GM21423 (cell line): ENCODE results near the gene C1GALT1C1.
"Not testable (repeated sequence)": the region's sequence is repeated elsewhere in the genome, so short reads cannot be mapped to it uniquely, and the experiment has no call there.

Experiments
- ATAC-seq: cut with Tn5 transposase; IDR thresholded peaks from one replicate; pipeline ENCODE4 v1.9.1; 2021; ENCODE audit warnings: mild to moderate bottlenecking, moderate library complexity; ENCODE audit not compliant: unreplicated experiment

C1GALT1C1 gene

GRCh38 chrX:120629667-120630537, at the start of gene C1GALT1C1:
C1GALT1C1 (minus strand) TSS chrX:120630054; CDS start chrX:120627166, 2,888 bp downstream.
- peak; percentile 95 for ATAC-seq

GRCh38 chrX:120677004-120677652, 47.3 kb upstream of the C1GALT1C1 start:
- ATAC-seq = no peak

- no peak for ATAC-seq
Measured at GRCh38 chrX:120672841-120673530, 43.1 kb upstream of the C1GALT1C1 start.

- ATAC-seq = no peak
Measured at GRCh38 chrX:120672389-120672788, 42.5 kb upstream of the C1GALT1C1 start.

- ATAC-seq = no peak
Measured at GRCh38 chrX:120671963-120672362, 42.1 kb upstream of the C1GALT1C1 start.

- ATAC-seq = no peak
Measured at GRCh38 chrX:120668357-120668756, 38.5 kb upstream of the C1GALT1C1 start.

GRCh38 chrX:120664535-120664934, 34.7 kb upstream of the C1GALT1C1 start:
- not testable (repeated sequence) for ATAC-seq

- no peak for ATAC-seq
Measured at GRCh38 chrX:120664081-120664480, 34.2 kb upstream of the C1GALT1C1 start.

GRCh38 chrX:120662662-120663061, 32.8 kb upstream of the C1GALT1C1 start:
- no peak for ATAC-seq

- no peak for ATAC-seq
Measured at GRCh38 chrX:120660637-120661036, 30.8 kb upstream of the C1GALT1C1 start.

- no peak for ATAC-seq
Measured at GRCh38 chrX:120653000-120653399, 23.1 kb upstream of the C1GALT1C1 start.

- ATAC-seq = not testable (repeated sequence)
Measured at GRCh38 chrX:120652256-120652655, 22.4 kb upstream of the C1GALT1C1 start.

- ATAC-seq = no peak
Measured at GRCh38 chrX:120647127-120647526, 17.3 kb upstream of the C1GALT1C1 start.

GRCh38 chrX:120642871-120643270, 13.0 kb upstream of the C1GALT1C1 start:
- no peak for ATAC-seq

GRCh38 chrX:120638619-120639018, 8.8 kb upstream of the C1GALT1C1 start:
- no peak for ATAC-seq

GRCh38 chrX:120625371-120625770, 4.5 kb downstream of the C1GALT1C1 start:
- no peak for ATAC-seq

- ATAC-seq = no peak
Measured at GRCh38 chrX:120617996-120618630, 11.7 kb downstream of the C1GALT1C1 start.

GRCh38 chrX:120614816-120615215, 15.0 kb downstream of the C1GALT1C1 start:
- ATAC-seq = no peak

- ATAC-seq = no peak
Measured at GRCh38 chrX:120612086-120612485, 17.8 kb downstream of the C1GALT1C1 start.

GRCh38 chrX:120604361-120604782, 25.5 kb downstream of the C1GALT1C1 start:
- ATAC-seq = peak; percentile 65
